Activated T-cell treated with anti-CD3 and anti-CD28 coated beads, Interleukin-2, amount 50 U/mL, for 1 hour (primary cell): Measurements from ENCODE around the gene VPS16.
"Not testable (repeated sequence)": the region's sequence is repeated elsewhere in the genome, so short reads cannot be mapped to it uniquely, and the experiment has no call there.

Source experiments
- DNase-seq: peaks from one replicate; pipeline ENCODE4 v3.0.0-alpha.2; 2020

VPS16 gene

DNA sequence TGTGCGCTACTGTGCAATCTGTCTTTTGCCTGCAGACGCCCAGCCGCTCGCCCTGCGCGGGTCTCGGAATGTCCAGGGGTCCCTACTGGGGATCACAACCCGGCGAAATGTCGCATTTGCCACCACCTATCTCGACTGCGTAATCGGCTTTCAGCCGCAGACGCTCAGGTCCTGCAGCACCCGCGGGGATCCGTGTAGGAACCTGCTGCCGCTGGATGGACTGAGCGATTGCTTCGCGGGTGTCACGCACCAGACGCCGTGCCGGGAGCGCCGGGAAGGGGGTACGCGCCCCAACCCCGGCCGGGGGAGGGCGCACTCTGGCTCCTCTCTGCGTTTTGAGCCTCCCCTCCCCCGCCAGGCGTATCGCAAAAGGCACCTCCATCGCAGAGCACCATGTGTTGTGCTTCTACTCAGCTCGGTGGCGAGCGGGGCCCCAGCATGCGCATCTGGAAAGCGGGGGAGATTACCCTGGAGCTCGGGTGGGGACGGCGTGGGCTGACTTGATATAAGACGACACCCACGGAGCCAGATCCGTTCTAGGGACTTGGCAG is 32.0 kb downstream of the VPS16 start:
- DNase-seq, result peak; percentile 82

GRCh38 chr20:2873010-2873746 is 32.6 kb downstream of the VPS16 start, which contains the start of gene PTPRA:
PTPRA (plus strand) TSS chr20:2873481; CDS start chr20:2964278, 90,797 bp downstream.
- DNase-seq, result peak; percentile 93

GRCh38 chr20:2873747-2874041 is 33.1 kb downstream of the VPS16 start:
- DNase-seq, result no peak

DNA sequence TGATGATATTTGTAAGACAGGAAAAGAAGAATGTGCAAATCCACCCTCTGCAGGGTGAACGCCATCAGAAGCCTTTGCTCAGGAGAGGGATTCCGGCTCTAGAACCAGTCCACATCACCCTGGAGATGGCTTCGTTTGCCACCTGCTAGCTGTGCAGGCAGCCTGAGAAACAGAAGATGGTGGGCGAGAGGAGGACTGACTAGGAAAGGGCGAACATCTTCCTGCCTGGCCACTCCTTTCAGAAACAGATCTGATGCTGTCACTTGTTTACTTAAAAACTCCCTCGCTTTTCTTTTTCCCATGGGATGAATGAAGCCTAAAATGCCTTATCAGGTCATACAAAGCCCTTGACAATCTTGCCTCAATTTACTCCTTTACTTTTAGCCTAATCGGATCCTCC is 33.9 kb downstream of the VPS16 start:
- no peak for DNase-seq

DNA sequence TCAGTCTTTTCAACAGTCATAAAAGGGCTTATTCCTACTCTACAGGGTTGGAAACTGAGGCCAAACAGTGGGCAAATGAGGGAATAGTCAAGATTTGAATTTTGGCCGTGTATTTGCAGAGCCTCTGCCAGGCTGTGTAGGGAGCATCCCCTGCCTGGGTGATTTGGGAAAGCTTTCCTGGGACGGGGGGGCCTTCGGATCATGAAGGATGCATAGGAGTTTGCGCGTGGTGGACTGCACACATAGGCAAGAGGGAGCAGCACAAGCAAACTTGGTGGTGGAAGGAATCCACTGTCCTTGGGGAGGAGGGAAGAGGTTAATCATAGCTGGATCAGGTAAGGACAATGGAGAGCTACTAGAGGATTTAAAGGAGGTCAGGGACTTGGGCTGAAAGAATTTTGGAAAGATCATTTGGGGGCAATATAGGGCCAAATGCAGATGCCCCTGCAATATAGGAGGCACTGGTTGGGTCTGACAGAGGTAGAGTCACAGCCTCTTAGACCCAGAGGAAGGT is 35.2 kb downstream of the VPS16 start:
- no peak for DNase-seq

DNA sequence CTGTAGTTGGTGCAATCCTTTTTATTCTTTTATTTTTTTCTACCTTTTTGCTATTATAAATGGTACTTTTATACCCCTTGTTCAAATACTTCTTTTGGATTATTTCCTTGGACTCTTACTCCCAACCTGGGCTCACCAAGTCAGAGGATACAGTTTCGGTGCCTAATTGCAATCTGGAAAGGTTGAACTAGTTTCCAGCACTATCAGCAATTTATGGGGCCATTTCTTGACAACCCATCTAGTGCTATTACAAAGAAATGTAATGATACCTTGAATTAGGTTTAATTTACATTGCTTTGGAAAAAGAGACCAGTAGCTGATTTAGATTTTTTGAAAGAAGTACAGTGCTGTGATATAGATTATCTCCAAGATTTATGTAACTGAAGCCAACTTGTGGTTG is 38.0 kb downstream of the VPS16 start:
- DNase-seq, result no peak

DNA sequence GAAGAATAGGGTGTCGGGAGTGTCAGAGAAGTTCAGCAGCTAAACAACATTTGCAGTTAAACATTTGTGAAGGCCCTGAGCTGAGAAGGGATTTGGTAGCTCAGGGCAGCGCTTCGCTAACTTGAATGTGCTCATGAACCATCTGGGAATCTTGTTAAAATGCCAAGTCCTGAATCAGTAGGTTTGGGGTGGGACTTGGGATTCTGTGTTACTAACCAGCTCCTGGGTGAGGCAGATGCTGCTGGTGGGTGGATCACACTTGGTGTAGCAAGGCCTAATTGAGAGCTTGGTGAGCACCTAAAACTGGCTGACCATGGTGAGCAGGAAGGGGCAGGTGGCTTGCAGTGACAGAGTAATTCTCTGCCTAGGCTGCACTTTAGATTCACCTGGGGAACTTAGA is 38.6 kb downstream of the VPS16 start:
- DNase-seq, result no peak

DNA sequence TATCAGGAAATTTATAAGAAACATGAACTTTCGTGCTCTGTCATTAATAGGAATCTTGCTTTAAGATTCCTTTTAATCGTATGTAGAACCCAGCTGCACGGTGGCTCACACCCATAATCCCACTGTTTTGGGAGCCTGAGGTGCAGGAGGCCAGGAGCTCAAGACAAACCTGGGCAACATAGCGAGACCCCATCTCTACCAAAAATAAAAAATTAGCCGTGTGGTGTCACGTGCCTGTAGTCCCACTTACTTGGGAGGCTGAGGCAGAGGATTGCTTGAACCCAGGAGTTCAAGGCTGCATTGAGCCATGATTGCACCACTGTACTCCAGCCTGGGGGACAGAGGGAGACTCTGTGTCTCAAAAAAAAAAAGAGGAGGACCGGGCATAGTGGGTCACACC is 40.1 kb downstream of the VPS16 start:
- DNase-seq, result no peak

DNA sequence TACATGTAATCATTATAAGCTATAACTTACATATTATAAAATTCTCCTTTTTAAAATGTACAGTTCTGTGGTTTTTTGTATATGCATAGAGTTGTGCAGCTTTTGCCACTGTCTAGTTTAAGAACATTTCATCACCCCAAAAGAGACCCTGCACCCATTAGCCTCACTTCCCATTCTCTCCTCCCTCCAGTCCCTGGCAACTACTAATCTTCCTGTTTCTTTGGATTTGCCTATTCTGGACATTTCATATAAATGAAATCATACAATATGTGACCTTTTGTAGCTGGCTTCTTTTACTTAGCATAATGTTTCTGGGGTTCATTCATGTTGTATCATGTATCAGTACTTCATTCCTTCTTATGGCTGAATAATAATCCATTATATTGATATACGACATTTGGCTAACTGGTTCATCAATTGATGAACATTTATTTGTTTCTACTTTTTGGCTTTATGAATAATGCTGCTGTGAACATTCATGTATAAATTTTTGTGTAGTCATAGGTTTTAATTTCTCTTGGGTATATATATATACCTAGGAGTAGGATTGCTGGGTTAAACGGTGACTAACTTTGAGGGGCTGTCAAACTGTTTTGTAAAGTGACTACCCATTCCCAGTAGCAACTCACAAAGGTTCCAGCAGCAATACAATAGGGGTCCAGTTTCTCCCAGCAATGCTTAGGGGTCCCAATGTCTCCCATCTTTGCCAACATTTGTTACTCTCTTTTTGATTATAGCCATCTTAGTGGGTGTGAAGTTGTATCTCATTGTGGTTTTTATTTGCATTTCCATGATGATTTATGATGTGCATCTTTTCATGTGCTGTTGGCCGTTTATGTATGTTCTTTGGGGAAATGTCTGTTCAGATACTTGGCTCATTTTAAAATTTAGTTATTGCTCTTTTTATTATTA is 43.4 kb downstream of the VPS16 start:
- no peak for DNase-seq

- no peak for DNase-seq
Measured at GRCh38 chr20:2887715-2888114, 47.2 kb downstream of the VPS16 start.

DNA sequence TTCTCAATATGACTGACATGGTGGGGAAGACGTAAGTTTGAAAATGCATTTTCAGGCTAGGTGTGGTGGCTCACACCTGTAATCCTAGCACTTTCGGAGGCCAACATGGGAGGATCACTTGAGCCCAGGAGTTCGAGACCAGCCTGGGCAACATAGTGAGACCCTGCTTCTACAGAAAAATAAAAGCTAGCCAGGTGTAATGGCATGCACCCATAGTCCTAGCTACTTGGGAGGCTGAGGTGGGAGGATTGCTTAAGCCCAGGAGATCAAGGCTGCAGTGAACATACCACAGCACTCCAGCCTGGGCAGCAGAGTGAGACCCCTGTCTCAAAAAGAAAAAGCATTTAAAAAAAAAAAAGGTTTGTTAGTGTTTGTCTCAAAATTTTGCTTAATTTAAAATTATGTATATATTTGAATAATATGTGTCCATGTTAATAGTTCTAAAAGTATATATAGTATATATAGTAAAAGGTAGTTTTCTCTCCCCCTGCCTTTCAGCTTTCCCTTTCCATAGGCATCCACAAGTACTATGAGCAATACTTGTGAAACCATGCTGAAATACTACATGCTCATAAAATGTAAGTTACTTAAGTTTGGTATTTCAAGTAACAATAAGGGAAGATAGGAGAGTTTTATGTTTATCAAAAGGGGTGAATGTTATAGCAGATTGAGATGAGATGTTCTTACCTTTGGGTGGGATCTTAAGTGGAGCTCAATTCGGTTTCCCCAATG is 47.8 kb downstream of the VPS16 start:
- DNase-seq, result no peak

GRCh38 chr20:2889209-2889608 is 48.7 kb downstream of the VPS16 start:
- no peak for DNase-seq

DNA sequence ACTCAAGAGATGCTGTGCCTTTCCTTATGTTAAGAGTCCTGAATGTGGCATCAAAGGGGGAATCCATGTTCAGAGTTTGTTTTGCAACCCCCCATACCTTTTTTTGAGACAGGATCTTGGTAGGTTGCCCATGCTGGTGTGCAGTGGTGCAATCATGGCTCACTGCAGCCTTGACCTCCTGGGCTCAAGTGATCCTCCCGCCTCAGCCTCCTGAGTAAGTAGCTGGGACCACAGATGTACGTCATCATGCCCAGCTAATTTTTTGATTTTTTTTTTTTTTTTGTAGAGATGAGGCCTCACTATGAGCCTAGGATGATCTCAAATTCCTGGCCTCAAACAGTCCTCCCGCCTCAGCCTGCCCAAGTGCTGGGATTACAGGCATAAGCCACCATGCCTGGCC is 49.3 kb downstream of the VPS16 start:
- no peak for DNase-seq

DNA sequence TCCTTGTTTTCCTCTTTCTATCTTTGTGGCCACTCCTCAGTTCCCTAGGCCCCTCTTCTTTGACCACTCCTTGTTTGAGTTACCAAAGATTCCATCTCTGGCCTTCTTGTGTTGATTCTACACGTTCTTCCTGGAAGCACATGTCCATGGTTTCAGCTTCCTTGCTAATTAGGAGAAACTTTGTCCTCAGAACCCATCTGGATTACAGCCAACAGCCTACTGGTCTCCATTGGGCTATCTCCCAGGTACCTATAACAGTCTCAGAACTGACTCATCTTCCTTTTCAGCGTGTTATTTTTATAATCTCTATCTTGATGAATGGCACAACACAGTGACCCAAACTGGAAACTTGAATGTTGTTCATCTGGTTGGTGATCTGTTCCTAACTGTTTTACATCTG is 50.2 kb downstream of the VPS16 start:
- no peak for DNase-seq

- no peak for DNase-seq
Measured at GRCh38 chr20:2891343-2891742, 50.8 kb downstream of the VPS16 start.

GRCh38 chr20:2892376-2892775 is 51.8 kb downstream of the VPS16 start:
- DNase-seq, result no peak

DNA sequence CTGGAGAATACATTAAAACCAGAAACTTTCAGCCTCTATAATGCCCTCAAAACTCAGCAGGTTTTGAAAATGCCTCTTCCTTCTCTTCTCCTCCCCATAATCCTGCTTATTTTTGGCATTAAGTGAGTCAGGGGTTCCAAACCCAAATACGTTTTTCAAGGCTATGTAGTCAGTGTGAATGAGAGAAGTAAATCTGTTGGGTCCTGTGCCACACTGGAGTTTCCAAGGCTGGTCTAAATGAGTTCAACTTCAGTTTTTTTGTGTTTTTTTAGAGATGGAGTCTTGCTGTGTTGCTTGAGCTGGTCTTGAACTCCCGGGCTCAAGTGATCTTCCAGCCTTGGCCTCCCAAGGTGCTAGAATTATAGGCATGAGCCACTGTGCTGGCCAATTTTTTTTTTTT is 53.7 kb downstream of the VPS16 start:
- DNase-seq, result no peak

DNA sequence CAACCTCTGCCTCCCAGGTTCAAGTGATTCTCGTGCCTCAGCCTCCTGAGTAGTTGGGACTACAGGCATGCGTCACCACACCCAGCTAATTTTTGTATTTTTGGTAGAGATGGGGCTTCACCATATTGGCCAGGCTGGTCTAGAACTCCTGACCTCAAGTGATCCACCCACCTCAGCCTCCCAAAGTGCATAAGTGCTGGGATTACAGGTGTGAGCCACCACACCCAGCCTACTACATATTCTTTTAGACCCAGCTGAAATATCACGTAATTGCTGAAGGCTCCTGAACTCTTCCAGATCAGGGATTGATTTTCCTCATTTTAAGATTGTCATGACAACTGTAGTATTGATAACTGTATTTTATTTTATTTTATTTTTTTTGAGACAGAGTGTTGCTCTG is 54.6 kb downstream of the VPS16 start:
- not testable (repeated sequence) for DNase-seq

- DNase-seq, result no peak
Measured at GRCh38 chr20:2899243-2899642, 58.7 kb downstream of the VPS16 start.

DNA sequence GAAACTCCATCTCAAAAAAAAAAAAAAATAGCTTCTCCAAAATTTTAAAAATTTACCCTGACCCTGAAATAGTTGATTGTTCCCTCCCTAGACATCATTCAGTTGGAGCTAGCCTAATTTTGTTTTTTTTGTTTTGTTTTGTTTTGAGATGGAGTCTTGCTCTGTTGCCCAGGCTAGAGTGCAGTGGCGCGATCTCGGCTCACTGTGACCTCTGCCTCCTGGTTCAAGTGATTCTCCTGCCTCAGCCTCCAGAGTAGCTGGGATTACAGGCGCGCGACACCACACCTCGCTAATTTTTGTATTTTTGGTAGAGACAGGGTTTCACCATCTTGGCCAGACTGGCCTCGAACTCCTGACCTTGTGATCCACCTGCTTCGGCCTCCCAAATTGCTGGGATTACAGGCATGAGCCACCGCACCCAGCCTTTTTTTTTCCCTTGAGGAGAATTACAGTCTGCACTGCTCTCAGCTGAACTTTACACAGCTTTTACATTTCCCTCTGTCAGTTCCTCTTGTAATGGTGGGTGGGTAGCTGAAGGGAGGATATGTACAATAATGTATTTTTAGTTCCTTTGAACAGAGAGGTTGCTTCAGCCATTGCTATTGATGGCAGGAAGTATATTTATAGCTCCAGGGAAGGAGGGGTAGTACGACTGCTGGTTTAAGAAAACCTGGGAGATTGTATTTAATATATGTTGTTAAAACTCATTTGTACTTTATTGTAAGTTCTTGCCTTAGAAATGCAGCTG is 60.5 kb downstream of the VPS16 start:
- DNase-seq, result no peak

DNA sequence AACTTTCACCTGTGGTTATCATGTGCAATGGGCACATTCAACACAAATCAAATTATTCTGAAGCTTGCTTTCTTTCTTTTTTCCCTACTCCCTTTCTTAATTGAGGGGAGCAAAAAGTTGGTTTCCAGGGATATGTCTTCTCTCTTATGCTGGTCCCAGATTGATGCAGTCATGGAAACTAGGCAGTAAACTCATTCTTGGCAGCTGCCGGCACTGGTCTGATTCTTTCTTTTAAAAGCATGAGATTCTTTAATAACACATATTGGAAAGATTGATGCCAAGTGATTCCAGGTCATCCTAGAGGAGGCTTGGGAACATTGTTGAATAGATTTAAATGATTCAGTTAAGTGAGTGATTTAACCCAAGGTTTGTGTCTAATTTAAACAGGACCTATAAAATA is 61.7 kb downstream of the VPS16 start:
- no peak for DNase-seq

DNA sequence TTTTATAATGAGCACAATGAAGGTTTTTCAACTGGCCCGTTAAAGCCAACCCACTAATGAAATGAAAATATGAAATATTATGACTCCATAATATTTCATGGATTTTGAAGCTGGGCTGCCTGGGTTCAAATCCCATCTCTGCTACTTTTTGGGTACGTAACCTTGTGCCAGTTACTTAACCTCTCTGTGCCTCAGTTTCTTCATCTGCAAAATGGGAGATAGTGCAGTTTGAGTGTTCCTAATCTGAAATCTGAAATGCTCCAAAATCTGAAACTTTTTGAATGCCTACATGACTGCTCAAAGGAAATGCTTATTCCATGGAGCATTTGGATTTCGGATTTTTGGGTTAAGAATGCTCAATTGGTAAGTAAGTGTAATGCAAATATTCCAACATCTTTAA is 62.3 kb downstream of the VPS16 start:
- no peak for DNase-seq
